ENCODE results near the gene MPC1L.
"Not testable (repeated sequence)": the region's sequence is repeated elsewhere in the genome, so short reads cannot be mapped to it uniquely, and the experiment has no call there.

MPC1L gene

DNA sequence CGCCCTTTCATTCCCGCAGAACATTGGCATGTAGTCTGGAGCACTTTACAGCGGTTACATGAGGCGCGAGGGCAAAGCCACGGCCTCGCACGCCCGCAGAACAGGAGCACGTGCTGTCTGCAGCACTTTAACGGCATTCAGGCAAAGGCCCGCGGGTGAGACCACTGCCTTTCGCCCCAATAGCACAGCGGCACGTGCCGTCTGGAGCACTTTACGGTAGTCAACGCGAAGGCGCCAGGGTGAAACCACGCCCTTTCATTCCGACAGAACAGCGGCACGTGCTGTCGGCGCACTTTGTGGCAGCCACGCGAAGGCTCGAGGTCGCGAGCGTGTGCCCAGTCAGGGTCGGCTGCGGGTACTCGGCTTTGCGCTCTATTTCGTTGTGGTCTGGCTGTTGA, at the start of gene MPC1L:
Gene MPC1L, plus strand, starts transcription at position 290 of the 398 bp plus-strand sequence. CDS start 138 bp downstream, outside the sequence.
- in situ Hi-C loops (cut with HindIII; ENCODE audit: low sequenced_read_pairs), result no loop called here

DNA sequence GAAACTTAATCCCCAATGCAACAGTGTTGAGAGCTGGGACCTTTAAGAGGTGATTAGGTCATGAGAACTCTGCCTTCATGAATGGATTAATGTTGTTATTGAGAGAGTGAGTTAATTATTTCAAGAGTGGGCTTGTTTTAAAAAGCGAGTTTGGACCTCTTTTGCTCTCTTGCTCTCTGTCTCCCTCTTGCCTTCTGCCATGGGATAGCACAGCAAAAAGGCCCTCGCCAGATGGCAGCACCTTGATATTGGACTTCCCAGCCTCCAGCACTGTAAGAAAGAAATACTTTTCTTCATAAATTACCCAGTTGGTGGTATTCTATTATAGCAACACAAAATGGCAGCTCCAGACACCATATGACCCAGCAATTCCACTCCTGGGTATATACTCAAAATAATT, 49.5 kb upstream of the MPC1L start:
- in situ Hi-C loops (cut with HindIII; ENCODE audit: low sequenced_read_pairs), result no loop called here

DNA sequence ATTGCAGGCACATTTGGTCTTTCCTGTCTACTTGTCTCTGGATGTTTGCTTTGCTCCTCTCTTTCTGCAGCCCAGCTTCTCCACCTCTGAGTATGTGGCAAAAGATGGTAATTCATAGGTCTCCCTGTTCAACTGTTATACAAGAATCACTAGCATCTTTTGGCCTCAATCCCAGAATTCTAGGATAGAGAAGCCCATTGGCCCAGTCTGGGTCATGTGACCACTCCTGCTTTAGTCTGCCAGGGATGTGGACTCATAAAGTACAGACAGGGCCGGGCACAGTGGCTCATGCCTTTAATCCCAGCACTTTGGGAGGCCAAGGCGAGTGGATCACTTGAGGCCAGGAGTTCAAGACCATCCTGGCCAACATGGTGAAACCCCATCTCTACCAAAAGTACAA, 47.8 kb upstream of the MPC1L start:
- in situ Hi-C loops (cut with HindIII; ENCODE audit: low sequenced_read_pairs), result not testable (repeated sequence)

DNA sequence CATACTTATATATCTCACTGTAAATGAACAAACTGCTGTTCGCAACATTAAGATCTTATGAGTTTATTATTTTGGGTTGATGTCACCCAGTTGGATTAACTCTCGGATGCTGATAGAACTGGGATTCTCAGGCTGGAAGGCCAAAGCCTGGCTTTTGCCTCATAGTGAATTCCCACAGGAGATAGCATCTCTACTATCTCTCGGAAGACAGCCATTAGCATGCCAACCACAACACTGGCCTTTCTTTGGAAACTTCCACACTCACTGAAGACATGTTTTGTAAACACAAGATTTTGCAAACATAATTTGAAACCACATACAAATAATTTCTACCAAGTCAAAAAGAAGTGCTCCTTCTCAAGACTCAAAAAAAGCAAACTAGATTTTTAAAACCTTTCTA, 46.9 kb upstream of the MPC1L start:
- in situ Hi-C loops (cut with HindIII; ENCODE audit: low sequenced_read_pairs), result no loop called here

DNA sequence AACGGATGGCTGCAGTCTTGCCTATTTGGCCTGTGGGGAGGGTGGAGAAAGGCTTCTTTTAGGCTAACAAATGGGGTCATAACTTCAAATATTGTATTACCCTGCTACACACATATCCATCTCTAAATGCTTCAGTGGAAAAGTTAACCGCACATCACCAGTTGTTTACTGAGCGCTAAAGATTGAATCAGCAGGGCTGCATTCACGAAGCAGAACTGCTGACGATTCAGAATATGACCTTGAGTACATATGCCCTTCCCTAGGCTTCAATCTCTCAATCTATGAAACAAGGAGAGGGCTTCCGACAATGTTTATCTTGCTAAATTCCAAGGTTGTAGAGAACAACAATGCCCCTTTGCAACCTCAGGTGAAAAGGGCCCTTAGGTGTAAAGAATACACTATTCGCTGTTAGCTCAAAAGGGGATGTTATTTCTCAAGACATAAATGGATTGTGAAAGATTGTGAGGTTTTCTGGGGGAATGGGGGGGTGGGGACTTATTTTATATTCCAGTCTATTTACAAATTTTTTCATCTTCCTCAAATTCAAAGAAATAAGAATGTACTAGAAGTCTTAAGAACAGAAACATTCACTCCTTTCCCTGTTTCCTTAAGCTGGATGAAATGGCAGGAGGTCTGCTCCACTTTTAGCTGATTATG, 45.1 kb upstream of the MPC1L start:
- in situ Hi-C loops (cut with HindIII; ENCODE audit: low sequenced_read_pairs), result no loop called here

DNA sequence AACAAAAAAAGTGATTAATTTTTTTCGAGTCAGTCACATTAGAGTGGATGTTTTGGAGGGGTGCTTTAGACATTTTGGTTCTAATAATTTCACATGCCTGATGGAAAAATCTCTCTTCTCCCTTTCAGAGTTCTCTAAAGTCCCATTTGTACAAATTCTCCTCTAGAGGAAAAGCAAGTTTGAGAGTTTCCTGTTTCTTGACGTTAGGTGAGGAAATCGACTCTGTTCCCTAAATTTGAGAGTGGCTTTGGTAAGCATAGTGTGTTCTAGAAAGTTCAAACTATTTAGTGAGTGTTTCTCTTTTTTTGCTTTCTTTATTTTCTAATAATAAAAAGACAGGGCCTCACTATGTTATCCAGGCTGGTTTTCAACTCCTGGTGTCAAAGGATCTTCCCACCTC, 44.1 kb upstream of the MPC1L start:
- in situ Hi-C loops (cut with HindIII; ENCODE audit: low sequenced_read_pairs), result no loop called here

DNA sequence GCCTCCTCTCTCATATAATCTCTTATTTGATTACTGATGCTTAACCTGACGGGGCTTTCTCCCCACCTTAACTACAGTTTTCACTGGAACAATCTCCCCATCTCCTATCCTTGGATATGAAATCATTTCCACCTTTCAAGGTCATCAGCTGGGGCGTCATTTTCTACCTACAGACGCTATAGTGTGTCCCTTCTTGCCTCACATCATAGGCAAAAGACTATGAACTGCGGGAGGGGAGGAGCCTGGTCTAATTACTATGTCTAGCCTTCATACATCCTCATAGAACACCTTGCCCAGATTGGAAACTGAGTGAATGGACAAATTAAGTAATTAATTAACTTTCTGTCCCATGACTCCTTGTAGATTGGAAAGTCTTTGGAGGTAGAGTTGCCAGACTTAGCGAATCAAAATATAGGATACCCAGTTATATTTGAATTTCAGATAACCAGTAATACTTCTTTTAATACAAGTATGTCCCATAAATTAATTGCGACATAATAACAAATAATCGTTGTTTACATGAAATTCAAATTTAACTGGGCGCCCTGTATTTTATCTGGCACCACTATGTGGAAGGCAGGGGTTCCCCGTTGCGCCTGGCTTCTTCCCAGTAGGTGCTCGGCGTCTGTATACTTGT, 43.2 kb upstream of the MPC1L start:
- in situ Hi-C loops (cut with HindIII; ENCODE audit: low sequenced_read_pairs), result no loop called here

DNA sequence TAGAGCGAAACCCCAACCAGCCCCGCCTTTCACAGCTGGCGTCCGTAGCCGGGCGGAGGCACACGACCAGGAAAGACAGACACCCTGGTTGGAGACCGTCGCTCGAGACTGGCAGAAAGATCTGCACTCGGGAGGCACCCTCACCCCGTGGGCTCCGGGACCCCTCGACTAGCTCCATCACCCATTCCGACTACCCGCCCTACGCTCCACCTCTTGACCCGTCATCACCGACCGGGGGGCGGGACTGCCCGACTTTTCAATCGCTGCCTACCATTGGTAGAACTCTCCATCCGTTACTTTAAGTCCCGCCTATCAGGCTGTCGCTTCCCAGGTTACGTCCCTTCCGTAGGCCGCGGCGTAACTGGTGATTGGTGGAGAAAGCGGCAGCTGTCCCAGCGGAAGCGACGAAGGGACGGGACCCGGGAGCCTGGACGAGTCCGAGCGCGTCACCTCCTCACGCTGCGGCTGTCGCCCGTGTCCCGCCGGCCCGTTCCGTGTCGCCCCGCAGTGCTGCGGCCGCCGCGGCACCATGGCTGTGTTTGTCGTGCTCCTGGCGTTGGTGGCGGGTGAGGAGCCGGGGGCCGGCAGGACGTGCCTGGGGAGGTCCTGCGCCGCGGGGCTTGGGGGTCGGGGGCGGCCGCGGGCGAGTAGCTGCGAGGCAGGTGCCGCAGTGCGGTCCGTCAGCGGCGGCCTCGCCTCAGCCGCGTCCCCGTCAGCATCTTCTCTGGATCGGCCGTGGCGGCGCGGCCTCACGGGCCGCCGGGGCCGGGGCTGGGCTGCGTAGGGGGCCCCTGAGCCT, 42.5 kb upstream of the MPC1L start, which contains the start of gene ATP6AP2:
Gene ATP6AP2, plus strand, starts transcription at position 434 of the 799 bp plus-strand sequence. Its CDS starts 96 bp downstream, at position 530.
- in situ Hi-C loops (cut with HindIII; ENCODE audit: low sequenced_read_pairs), result no loop called here

DNA sequence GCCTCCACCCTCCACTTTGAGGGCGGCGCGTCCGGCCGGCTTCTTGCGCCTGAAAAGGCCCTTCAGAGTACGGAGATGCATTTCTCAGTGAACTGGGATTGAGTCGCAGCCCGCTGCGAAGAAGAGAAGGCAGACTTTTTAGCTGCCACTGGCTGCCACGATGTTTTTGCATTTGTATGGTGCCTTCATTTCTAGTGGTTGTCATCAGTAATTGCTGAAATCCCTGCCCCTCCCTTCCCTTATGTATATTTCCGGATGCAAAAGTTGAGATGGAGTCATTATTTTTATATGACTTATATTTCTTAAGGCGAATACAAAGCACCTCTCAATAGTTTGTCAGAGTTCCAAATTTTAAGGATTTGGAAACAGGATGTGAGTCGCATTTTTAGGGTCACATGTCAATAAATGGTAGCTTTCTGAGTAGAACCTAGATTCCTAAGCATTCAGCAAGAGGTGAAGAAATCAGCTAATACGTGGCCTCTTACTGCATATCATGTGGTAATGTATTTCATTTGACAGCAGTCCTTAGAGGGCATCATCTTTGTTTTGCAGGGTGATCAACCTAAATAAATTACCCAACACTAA, 41.8 kb upstream of the MPC1L start:
- in situ Hi-C loops (cut with HindIII; ENCODE audit: low sequenced_read_pairs), result no loop called here

DNA sequence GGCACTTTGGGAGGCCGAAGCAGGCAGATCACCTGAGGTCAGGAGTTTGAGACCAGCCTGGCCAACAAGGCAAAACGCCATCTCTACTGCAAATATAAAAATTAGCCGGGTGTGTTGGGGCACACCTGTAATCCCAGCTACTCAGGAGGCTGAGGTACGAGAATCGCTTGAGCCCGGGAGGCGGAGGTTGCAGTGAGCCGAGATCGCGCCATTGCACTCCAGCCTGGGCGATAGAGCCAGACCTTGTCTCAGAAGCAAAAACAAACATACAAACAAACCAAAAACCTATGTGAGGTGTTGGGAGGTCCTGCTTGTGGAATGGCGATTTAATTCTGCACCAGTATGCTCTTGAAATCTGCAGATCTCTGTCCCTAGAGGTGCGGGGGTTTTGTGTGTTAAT, 41.0 kb upstream of the MPC1L start:
- in situ Hi-C loops (cut with HindIII; ENCODE audit: low sequenced_read_pairs), result not testable (repeated sequence)

DNA sequence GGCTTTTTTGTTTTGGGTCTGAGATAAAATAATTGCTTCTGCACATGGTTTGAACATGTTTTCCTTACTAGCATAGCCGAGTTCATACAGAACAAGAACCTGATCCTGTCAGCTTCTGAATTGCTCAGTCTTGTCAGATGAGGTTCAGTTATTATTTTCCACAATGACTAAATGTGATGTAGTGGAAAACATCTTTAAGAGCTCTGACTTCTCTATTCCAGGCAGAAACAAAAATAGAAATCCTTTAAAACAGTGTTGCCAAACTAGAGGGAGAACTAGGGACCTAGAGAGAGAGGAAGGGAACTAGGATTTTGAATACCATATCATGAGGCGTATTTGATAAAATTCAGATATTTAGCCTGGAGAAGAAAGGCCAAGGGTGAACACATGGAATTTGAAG, 40.4 kb upstream of the MPC1L start:
- in situ Hi-C loops (cut with HindIII; ENCODE audit: low sequenced_read_pairs), result no loop called here

DNA sequence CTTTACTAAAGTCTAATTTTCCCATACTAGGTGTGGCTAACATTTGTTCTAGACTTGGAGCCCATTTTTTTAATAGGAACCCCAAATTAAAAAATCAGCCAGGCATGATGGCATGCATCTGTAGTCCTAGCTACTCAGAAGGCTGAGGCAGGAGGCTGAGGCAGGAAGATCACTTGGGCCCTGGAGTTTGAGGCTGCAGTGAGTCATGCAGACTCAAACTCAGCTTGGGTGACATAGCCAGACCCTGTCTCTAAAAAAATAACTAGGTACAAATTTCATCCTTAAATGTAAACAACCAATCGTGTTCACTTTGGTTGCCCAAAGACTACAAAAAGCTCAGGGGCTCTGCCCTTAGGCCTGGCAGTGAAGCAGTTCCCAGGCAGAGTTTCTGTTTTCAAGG, 35.6 kb upstream of the MPC1L start:
- in situ Hi-C loops (cut with HindIII; ENCODE audit: low sequenced_read_pairs), result not testable (repeated sequence)

DNA sequence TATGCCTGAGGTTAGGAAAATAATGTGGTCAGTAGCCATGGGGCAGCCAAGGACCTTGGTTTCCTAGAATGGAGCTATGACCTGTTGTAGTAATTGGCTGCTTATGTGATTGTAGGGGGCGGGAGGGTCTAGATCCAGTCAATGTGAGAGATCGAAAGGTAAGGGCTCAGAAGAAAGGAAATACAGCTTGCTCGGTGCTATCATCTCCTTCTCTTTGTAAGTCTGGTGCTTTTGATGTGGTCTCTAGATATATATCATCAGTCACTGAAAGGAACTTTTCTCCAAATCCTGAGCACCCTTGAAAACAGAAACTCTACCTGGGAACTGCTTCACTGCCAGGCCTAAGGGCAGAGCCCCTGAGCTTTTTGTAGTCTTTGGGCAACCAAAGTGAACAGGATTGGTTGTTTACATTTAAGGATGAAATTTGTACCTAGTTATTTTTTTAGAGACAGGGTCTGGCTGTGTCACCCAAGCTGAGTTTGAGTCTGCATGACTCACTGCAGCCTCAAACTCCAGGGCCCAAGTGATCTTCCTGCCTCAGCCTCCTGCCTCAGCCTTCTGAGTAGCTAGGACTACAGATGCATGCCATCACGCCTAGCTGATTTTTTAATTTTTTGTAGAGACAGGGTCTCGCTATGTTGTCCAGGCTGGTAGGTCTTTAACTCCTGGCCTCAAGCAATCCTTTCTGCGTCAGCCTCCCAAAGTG, 33.5 kb upstream of the MPC1L start:
- in situ Hi-C loops (cut with HindIII; ENCODE audit: low sequenced_read_pairs), result not testable (repeated sequence)

DNA sequence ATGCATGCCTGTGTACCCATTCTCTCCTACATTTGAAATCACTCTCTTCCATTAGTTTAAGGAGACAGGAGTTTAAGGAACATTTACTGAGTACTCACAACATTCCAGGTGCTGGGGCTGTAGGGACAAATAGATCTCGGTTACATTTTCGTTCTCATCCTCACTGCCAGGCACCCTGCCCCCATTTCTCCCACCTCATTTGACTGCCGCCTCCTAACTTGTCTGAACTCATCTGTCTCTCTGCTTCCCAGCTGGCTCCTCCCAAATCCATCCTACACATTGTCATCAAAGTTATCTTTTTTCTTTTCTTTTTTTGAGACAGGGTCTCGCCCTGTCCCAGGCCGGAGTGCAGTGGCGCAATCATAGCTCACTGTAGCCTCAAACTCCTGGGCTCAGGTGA, 19.8 kb upstream of the MPC1L start:
- in situ Hi-C loops (cut with HindIII; ENCODE audit: low sequenced_read_pairs), result no loop called here

DNA sequence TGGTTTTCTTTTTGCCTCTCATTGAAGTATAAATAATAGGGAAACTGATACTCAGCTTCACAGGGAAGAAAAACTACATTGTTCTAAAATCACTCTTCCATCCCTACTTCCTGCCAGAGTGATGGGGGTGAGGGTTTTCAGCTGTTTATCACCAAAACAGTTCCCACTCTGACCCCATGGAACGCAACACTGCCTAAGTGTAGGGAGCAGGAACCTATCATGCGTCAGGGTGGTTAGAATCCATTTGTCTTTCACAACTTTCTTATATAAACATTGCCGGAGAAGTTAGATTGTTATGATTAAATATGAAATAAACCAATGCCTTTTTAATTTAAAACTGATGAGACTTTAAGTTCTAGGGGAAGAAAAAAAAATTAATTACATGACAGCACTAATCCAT, 15.8 kb upstream of the MPC1L start:
- in situ Hi-C loops (cut with HindIII; ENCODE audit: low sequenced_read_pairs), result no loop called here

DNA sequence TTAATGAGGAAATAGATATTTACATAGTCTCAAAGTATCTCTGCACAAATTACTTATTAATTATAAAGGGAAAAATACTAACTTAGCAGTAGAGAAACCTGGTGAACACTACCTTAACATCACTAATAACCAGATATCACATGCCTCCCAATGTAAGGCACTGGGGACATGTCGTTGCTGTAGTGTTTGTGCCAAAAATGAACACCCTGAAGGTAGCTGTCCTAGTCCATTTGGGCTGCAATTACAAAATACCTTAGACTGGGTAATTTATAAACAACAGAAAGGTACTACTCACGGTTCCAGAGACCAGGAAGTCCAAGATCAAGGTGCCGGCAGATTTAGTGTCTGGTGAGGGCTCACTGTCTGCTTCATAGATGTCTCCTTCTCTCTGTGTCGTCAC, 10.7 kb upstream of the MPC1L start:
- in situ Hi-C loops (cut with HindIII; ENCODE audit: low sequenced_read_pairs), result no loop called here

DNA sequence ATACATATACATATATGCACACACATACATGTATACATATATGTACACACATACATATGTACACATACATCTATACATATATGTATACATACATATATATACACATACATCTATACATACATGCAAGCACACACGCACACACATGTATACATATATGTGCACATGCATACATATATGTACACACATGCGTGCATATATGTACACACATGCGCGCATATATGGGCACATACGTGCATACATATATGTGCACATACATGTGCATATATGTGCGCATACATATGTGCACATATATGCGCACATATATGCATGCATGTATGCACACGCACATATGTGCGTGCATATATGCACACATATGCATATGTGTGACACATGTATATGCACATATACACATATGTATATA, 7.3 kb upstream of the MPC1L start:
- in situ Hi-C loops (cut with HindIII; ENCODE audit: low sequenced_read_pairs), result no loop called here

DNA sequence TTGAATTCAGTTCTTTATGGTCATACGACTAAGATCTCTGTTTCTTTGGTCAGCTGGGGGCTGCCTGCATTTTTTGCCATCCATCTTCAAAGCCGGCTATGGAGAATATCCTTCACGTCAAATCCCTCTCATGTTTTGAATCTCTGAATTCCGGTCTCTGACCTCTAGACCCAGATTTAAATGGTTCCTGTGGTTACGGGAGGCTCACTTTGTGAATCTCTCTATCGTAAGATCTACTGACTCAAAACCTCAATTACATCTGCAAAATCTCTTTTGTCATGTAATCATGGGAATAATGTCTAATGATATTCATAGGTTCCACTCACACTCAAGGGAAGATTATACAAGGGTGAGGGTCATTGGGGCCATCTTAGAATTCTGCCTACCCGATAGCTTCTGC, 5.7 kb upstream of the MPC1L start:
- in situ Hi-C loops (cut with HindIII; ENCODE audit: low sequenced_read_pairs), result no loop called here

DNA sequence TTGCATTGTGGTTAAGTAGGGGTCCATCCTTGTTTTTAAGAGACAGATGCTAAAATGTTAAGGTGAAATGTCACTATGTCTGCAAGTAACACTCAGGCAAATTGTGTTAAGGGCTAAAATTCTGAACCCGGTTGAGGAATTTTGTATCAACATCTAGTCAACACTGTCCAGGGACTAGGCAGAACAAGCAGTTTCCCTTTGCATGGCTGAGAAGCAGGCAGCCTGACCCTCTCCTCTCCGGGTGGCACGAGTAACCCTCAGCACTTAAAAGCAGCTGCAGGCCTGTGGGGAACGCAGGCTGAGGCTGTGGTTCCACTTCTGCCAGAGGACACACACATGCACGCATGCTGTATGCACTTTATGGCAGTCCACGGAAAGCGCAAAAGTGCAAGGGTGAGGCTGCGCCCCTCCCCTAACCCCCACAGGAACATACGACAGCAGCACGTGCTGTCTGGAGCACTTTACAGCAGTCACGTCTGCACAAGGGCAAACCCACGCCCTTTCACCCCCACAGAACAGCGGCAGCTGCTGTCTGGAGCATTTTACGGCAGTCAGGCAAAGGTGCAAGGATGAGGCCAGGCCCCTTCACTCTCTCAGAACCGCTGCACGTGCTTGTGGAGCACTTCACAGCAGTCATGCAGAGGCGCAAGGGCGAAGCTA, 619 bp upstream of the MPC1L start:
- in situ Hi-C loops (cut with HindIII; ENCODE audit: low sequenced_read_pairs), result no loop called here

DNA sequence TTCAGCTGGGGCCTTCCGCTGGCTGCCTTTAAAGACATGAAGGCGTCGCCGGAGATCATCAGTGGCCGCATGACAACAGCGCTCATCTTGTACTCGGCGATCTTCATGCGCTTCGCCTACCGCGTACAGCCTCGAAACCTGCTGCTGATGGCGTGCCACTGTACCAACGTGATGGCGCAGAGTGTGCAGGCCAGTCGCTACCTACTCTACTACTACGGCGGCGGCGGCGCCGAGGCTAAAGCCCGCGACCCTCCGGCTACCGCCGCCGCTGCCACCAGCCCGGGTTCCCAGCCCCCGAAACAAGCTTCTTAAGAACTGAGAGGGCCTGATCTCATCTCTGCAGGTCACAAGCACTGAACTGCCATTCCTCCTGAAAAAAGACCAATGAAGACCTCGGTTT, 437 bp downstream of the MPC1L start:
- in situ Hi-C loops (cut with HindIII; ENCODE audit: low sequenced_read_pairs), result no loop called here

Measured in endothelial cell of hepatic sinusoid (primary cell).